ENCODE results near the gene SLC24A3.

SLC24A3 gene

DNA sequence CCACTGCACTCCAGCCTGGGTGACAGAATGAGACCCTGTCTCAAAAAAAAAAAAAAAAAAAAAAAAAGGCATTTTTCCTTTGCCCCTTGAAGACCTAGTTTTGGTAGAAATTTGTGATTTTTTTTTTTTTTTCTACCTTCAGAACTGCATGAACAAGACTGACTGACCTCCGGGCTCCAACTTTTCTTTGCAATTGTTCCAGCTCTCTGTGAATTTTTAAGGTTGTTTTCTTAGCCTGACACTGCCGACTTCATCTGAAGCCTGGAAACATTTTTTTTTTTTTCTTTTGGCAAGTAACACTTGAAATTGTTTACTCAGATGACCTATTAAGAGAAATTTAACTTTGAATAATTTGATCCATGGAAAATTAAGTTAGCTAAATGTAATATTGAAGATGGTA, 73.0 kb downstream of the SLC24A3 start:
- no CpG with 5 or more reads among the region's 2 CpGs for WGBS (ENCODE audit: extremely low coverage, insufficient coverage, insufficient read length)
- H4K91ac ChIP-seq (ENCODE audit: low read depth, low read length): no peak overlapping the region
- no peak overlapping the region for H3K18ac ChIP-seq (ENCODE audit: low read length)
- no peak for DNase-seq
- no peak overlapping the region for H2BK5ac ChIP-seq (ENCODE audit: low read depth, low read length, poor library complexity)
- H2AFZ ChIP-seq (ENCODE audit: insufficient read depth, low read length, poor library complexity): no peak overlapping the region
- H3K4me2 ChIP-seq (ENCODE audit: low read length): no peak overlapping the region
- no peaks in the 10 kb centered on the region for H3K27me3 ChIP-seq (ENCODE audit: insufficient read depth, low read length)
- no peak overlapping the region for H3K4me3 ChIP-seq (ENCODE audit: low read depth, low read length)
- H2BK12ac ChIP-seq (ENCODE audit: low read length): no peak overlapping the region
- no peak overlapping the region for H2BK120ac ChIP-seq (ENCODE audit: insufficient read depth, low read length, poor library complexity)
- H3K9me3 ChIP-seq (ENCODE audit: insufficient read depth, low read depth, low read length): no peaks in the 10 kb centered on the region
- no peak overlapping the region for H3K23ac ChIP-seq (ENCODE audit: low read length)
- no peak overlapping the region for H3K14ac ChIP-seq (ENCODE audit: low read length)
- no peak overlapping the region for H3K4ac ChIP-seq (ENCODE audit: low read depth, low read length)
- H3K4me1 ChIP-seq (ENCODE audit: control insufficient read depth in 1 of 2, insufficient read depth in 2 of 2, low read length in 2 of 2): peaks cover 4 to 5% of the 10 kb centered on the region in 2 experiments
- no peaks in the 10 kb centered on the region for H3K79me2 ChIP-seq (ENCODE audit: control insufficient read depth, insufficient read depth, low read length, poor library complexity)
- no peak overlapping the region for H3K27ac ChIP-seq (ENCODE audit: low read depth, low read length)
- H3K9ac ChIP-seq (ENCODE audit: low read length): no peak overlapping the region
- H4K8ac ChIP-seq (ENCODE audit: low read depth, low read length): no peak overlapping the region
- no peaks in the 10 kb centered on the region for H3K79me1 ChIP-seq (ENCODE audit: low read length)
- H3K36me3 ChIP-seq (ENCODE audit: control insufficient read depth in 1 of 2, insufficient read depth in 2 of 2, low read length in 2 of 2): no peaks in the 10 kb centered on the region
- no peak overlapping the region for H4K12ac ChIP-seq (ENCODE audit: low read depth, low read length)
- no peak overlapping the region for H2AK5ac ChIP-seq (ENCODE audit: low read length)

DNA sequence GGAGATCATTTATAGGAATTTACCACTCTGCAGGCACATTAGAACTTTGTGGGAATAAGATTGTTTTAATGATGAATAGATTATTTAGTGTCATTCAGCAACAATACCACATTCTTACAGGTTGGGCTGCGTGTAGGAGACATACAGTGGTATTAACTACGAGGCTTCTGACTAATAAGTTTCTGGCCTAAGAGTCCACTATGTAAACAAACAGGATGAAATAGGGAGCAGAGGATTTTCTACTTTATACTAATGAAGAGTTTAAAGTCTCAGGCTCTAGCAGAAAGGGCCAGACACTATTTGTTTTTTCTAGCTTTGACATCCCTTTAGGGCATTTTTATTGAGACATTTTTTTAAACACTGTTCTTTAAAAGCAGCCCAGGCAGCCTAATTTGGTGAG, 75.6 kb downstream of the SLC24A3 start:
- Histone ChIP-seq H3K36me3 (ENCODE audit: control insufficient read depth in 1 of 2, insufficient read depth in 2 of 2, low read length in 2 of 2) (no peaks in the 10 kb centered on the region), H3K27me3 (ENCODE audit: insufficient read depth, low read length) (no peaks in the 10 kb centered on the region), H3K4me2 (ENCODE audit: low read length) (no peak overlapping the region), H3K27ac (ENCODE audit: low read depth, low read length) (no peak overlapping the region), H4K91ac (ENCODE audit: low read depth, low read length) (no peak overlapping the region), H3K9ac (ENCODE audit: low read length) (no peak overlapping the region), H3K4me3 (ENCODE audit: low read depth, low read length) (no peak overlapping the region), H3K9me3 (ENCODE audit: insufficient read depth, low read depth, low read length) (no peaks in the 10 kb centered on the region), H2AFZ (ENCODE audit: insufficient read depth, low read length, poor library complexity) (no peak overlapping the region), H3K4ac (ENCODE audit: low read depth, low read length) (no peak overlapping the region), H2AK5ac (ENCODE audit: low read length) (no peak overlapping the region), H3K79me1 (ENCODE audit: low read length) (no peaks in the 10 kb centered on the region), H3K14ac (ENCODE audit: low read length) (no peak overlapping the region), H2BK120ac (ENCODE audit: insufficient read depth, low read length, poor library complexity) (no peak overlapping the region), H3K23ac (ENCODE audit: low read length) (no peak overlapping the region), H4K12ac (ENCODE audit: low read depth, low read length) (no peak overlapping the region), H3K4me1 (ENCODE audit: control insufficient read depth in 1 of 2, insufficient read depth in 2 of 2, low read length in 2 of 2) (peaks cover 4 to 5% of the 10 kb centered on the region in 2 experiments), H2BK12ac (ENCODE audit: low read length) (no peak overlapping the region), H2BK5ac (ENCODE audit: low read depth, low read length, poor library complexity) (no peak overlapping the region), H3K18ac (ENCODE audit: low read length) (no peak overlapping the region), H3K79me2 (ENCODE audit: control insufficient read depth, insufficient read depth, low read length, poor library complexity) (no peaks in the 10 kb centered on the region), H4K8ac (ENCODE audit: low read depth, low read length) (no peak overlapping the region)
- WGBS (ENCODE audit: extremely low coverage, insufficient coverage, insufficient read length): no CpG with 5 or more reads among the region's 2 CpGs
- no peak for DNase-seq

DNA sequence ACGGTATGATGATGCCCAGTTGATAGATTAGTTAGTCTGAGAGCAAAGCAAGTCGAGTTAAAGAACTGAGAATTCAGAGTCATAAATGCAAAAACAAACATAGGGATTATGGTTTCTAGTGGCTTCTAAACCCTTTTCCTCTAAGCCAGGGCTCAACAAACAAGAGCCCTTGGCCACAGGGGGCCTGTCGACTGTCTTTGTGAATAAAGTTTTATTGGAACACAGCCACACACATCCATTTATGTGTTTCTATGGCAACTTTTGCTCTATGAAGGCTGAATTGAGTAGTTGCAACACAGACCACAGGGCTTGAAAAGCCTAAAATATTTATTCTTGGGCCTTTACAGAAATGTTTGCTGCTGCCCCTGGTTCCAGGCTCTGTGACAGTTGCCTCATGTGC, 76.2 kb downstream of the SLC24A3 start:
- WGBS (ENCODE audit: extremely low coverage, insufficient coverage, insufficient read length): no CpG with 5 or more reads among the region's 3 CpGs

DNA sequence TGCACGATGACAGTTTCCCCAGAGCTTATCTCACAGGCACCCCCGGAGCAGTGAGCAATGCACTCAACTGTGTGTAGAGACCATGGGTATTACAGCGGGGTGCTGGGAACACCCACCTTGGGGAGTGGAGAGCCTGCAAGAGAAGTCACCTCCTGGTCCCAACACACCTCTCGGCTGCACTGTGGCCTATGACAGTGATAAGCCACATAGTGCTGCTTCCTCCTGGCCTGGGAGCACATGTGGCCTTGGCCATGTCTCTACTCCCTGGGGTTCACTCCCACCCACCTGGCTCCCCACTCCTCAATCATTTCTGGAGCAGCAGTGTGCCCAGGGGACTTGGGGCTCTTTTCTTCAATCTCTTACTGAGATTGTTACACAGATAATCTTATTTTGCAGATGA, 77.0 kb downstream of the SLC24A3 start:
- no peaks in the 10 kb centered on the region for H3K79me2 ChIP-seq (ENCODE audit: control insufficient read depth, insufficient read depth, low read length, poor library complexity)
- peak overlapping the region; percentile 57 for H2BK5ac ChIP-seq (ENCODE audit: low read depth, low read length, poor library complexity)

More for the DNA sequence above, 76.2 kb downstream of the SLC24A3 start:
- Histone ChIP-seq H2BK5ac (ENCODE audit: low read depth, low read length, poor library complexity) (peak overlapping the region; percentile 57), H3K36me3 (ENCODE audit: control insufficient read depth in 1 of 2, insufficient read depth in 2 of 2, low read length in 2 of 2) (no peaks in the 10 kb centered on the region), H3K4ac (ENCODE audit: low read depth, low read length) (no peak overlapping the region), H3K79me1 (ENCODE audit: low read length) (no peaks in the 10 kb centered on the region), H4K91ac (ENCODE audit: low read depth, low read length) (peak overlapping the region; percentile 39), H3K9ac (ENCODE audit: low read length) (no peak overlapping the region), H2AK5ac (ENCODE audit: low read length) (no peak overlapping the region), H4K8ac (ENCODE audit: low read depth, low read length) (no peak overlapping the region), H2BK12ac (ENCODE audit: low read length) (peak overlapping the region; percentile 85), H3K9me3 (ENCODE audit: insufficient read depth, low read depth, low read length) (no peaks in the 10 kb centered on the region), H4K12ac (ENCODE audit: low read depth, low read length) (no peak overlapping the region), H3K14ac (ENCODE audit: low read length) (peak overlapping the region; percentile 36), H3K23ac (ENCODE audit: low read length) (no peak overlapping the region), H3K4me2 (ENCODE audit: low read length) (no peak overlapping the region), H2BK120ac (ENCODE audit: insufficient read depth, low read length, poor library complexity) (peak overlapping the region; percentile 28), H3K27ac (ENCODE audit: low read depth, low read length) (peak overlapping the region; percentile 56), H3K18ac (ENCODE audit: low read length) (no peak overlapping the region), H3K4me3 (ENCODE audit: low read depth, low read length) (no peak overlapping the region), H3K79me2 (ENCODE audit: control insufficient read depth, insufficient read depth, low read length, poor library complexity) (no peaks in the 10 kb centered on the region), H3K27me3 (ENCODE audit: insufficient read depth, low read length) (no peaks in the 10 kb centered on the region), H3K4me1 (ENCODE audit: control insufficient read depth in 1 of 2, insufficient read depth in 2 of 2, low read length in 2 of 2) (peaks cover 4 to 5% of the 10 kb centered on the region in 2 experiments), H2AFZ (ENCODE audit: insufficient read depth, low read length, poor library complexity) (no peak overlapping the region)
- no peak for DNase-seq

More for the DNA sequence above, 77.0 kb downstream of the SLC24A3 start:
- Histone ChIP-seq H3K27me3 (ENCODE audit: insufficient read depth, low read length) (no peaks in the 10 kb centered on the region), H3K23ac (ENCODE audit: low read length) (no peak overlapping the region), H4K91ac (ENCODE audit: low read depth, low read length) (peak overlapping the region; percentile 8), H3K4me3 (ENCODE audit: low read depth, low read length) (no peak overlapping the region), H4K8ac (ENCODE audit: low read depth, low read length) (no peak overlapping the region), H2BK120ac (ENCODE audit: insufficient read depth, low read length, poor library complexity) (peak overlapping the region; percentile 5), H3K14ac (ENCODE audit: low read length) (peak overlapping the region; percentile 42), H2AK5ac (ENCODE audit: low read length) (peak overlapping the region; percentile 57), H3K18ac (ENCODE audit: low read length) (no peak overlapping the region), H4K12ac (ENCODE audit: low read depth, low read length) (no peak overlapping the region), H2BK12ac (ENCODE audit: low read length) (peak overlapping the region; percentile 42), H3K9ac (ENCODE audit: low read length) (no peak overlapping the region), H3K4me1 (ENCODE audit: control insufficient read depth in 1 of 2, insufficient read depth in 2 of 2, low read length in 2 of 2) (peaks cover 2 to 4% of the 10 kb centered on the region in 2 experiments), H3K4ac (ENCODE audit: low read depth, low read length) (no peak overlapping the region), H2AFZ (ENCODE audit: insufficient read depth, low read length, poor library complexity) (no peak overlapping the region), H3K27ac (ENCODE audit: low read depth, low read length) (no peak overlapping the region), H3K4me2 (ENCODE audit: low read length) (no peak overlapping the region), H3K9me3 (ENCODE audit: insufficient read depth, low read depth, low read length) (no peaks in the 10 kb centered on the region), H3K36me3 (ENCODE audit: control insufficient read depth in 1 of 2, insufficient read depth in 2 of 2, low read length in 2 of 2) (no peaks in the 10 kb centered on the region), H3K79me1 (ENCODE audit: low read length) (no peaks in the 10 kb centered on the region)
- WGBS (ENCODE audit: extremely low coverage, insufficient coverage, insufficient read length): no CpG with 5 or more reads among the region's 4 CpGs
- no peak for DNase-seq
